ENCODE results near the gene NUBP2. TPM values are rescaled to one million over a fixed set of nuclear protein-coding genes. Genes with fewer than 3 reads are reported as not detected.

The NUBP2 gene
- total and polyA plus RNA-seq, 2 donors (not counting 3 experiments of a cell fraction or from before 2014, with no cell fraction given): 55.0 to 69.6 TPM

GRCh38 chr16:1792836-1793577 is 10.2 kb downstream of the NUBP2 start:
- H3K27ac ChIP-seq (ENCODE audit: insufficient read depth, low read depth, low read length): no peak overlapping the region
- DNase-seq (ENCODE audit: low read depth, low spot score) (no peak), FAIRE-seq (no peak)
- intact Hi-C loops (cut with micrococcal nuclease): no loop called here
- ChIA-PET CTCF (no interaction called here), POLR2A (no interaction called here)
- BruUV-seq (replicated peaks): no TSS peak
- no peak overlapping the region for H3K4me2 ChIP-seq (ENCODE audit: insufficient read depth, low read length)
- H3K4me3 ChIP-seq (replicated peaks in 1 of 3; ENCODE audit: insufficient read depth in 1 of 3, low read depth in 1 of 3, low read length in 3 of 3): no peak overlapping the region
- H3K9me1 ChIP-seq (replicated peaks; ENCODE audit: control insufficient read depth, extremely low read depth, insufficient read depth, low read length): no peaks in the 10 kb centered on the region
- H2AFZ ChIP-seq (ENCODE audit: low read depth, low read length): no peak overlapping the region
- H3K36me3 ChIP-seq (ENCODE audit: control insufficient read depth in 2 of 2, extremely low read depth in 1 of 2, insufficient read depth in 2 of 2, low read length in 2 of 2): peaks cover 0 to 8% of the 10 kb centered on the region in 2 experiments
- H3K9me3 ChIP-seq (replicated peaks; ENCODE audit: control insufficient read depth, insufficient read depth, low read length): no peaks in the 10 kb centered on the region
- no peaks in the 10 kb centered on the region for H3K79me2 ChIP-seq (ENCODE audit: control insufficient read depth, insufficient read depth, low read length)
- no peaks in the 10 kb centered on the region for H4K20me1 ChIP-seq (replicated peaks; ENCODE audit: control insufficient read depth, extremely low read depth, insufficient read depth, low read length)
- H3K4me1 ChIP-seq (ENCODE audit: control insufficient read depth, extremely low read depth, insufficient read depth, low read length): no peaks in the 10 kb centered on the region
- no peak overlapping the region for H3K9ac ChIP-seq (replicated peaks; ENCODE audit: extremely low read depth, insufficient read depth, low read length)
- TF ChIP-seq MYC (IDR thresholded peaks at IDR 0.05; ENCODE audit: low read depth, low read length) (no peak), JUN (IDR thresholded peaks at IDR 0.05; ENCODE audit: borderline replicate concordance, insufficient read depth, insufficient read length, low read depth) (no peak), MAX (IDR thresholded peaks at IDR 0.05; ENCODE audit: insufficient read depth, insufficient read length) (no peak), POLR2AphosphoS5 (IDR thresholded peaks at IDR 0.05; ENCODE audit: insufficient read depth, low read depth, low read length) (no peak), FOS (IDR thresholded peaks at IDR 0.05; ENCODE audit: borderline replicate concordance, insufficient read depth, low read length) (no peak), POLR2A (IDR thresholded peaks at IDR 0.05; ENCODE audit: low read depth, low read length) (no peak), EZH2 (IDR thresholded peaks at IDR 0.05; ENCODE audit: borderline replicate concordance, low read depth, low read length, severe bottlenecking) (no peak)
- no peaks in the 10 kb centered on the region for H3K27me3 ChIP-seq (ENCODE audit: control insufficient read depth in 2 of 2, insufficient read depth in 2 of 2, low read length in 2 of 2)
- dilution Hi-C loops (cut with MboI; ENCODE audit: extremely low pct_ligation_motif_present, low sequenced_read_pairs): no loop called here
